GM21367 (cell line): ENCODE results near the gene FRMD8.
"Not testable (repeated sequence)": the region's sequence is repeated elsewhere in the genome, so short reads cannot be mapped to it uniquely, and the experiment has no call there.

Experiments used
- ATAC-seq: cut with Tn5 transposase; IDR thresholded peaks from one replicate; pipeline ENCODE4 v1.9.1; 2021; ENCODE audit not compliant: unreplicated experiment

FRMD8 gene

DNA sequence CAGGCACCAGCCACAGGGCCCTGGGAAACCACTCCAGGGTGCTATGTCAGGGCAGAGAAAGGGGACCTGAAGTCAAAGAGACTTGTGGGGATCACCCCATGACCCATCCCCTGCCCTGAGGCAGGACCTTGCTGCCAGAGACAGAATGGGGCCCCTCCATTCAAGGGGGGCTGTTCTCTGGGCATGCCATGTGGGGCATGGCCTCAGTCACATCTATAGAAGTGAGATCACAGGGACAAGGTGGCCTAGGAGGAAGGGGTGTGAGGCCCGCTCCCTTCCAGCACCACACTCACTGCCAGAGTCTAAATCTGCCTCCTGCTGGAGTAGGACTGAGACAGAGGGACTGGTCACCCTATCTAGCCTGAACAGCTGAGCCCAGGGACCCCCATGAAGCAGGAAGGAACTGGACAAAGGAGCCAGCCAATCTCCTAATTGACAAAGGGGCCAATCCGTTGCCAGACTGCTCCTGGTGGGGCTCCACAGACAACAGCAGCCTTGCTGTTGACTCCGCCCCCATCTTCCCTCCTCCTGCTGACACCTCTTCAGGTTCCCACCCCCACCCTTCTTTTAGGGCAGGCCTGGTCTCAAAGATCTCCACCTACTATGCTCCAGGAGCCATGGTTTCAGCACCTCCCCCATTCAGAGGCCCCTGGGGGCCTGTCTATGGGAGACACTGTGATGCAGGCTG is 62.1 kb downstream of the FRMD8 start:
- ATAC-seq = no peak

DNA sequence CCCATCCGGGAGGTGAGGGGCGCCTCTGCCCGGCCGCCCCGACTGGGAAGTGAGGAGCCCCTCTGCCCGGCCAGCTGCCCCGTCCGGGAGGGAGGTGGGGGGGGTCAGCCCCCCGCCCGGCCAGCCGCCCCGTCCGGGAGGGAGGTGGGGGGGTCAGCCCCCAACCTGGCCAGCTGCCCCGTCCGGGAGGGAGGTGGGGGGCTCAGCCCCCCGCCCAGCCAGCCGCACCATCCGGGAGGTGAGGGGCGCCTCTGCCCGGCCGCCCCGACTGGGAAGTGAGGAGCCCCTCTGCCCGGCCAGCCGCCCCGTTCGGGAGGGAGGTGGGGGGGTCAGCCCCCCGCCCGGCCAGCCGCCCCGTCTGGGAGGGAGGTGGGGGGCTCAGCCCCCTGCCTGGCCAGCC is 64.9 kb downstream of the FRMD8 start:
- not testable (repeated sequence) for ATAC-seq

DNA sequence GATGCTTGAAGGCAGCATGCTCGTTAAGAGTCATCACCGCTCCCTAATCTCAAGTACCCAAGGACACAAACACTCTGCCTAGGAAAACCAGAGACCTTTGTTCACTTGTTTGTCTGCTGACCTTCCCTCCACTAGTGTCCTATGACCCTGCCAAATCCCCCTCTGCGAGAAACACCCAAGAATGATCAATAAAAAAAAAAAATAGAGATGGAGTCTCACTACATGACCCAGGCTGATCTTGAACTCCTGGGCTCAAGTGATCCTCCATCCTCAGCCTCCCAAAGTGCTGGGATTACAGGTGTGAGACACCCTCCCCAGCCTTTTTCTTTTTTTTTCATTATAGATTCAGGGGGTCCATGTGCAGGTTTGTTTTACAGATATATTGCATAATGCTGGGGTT is 65.8 kb downstream of the FRMD8 start:
- not testable (repeated sequence) for ATAC-seq

DNA sequence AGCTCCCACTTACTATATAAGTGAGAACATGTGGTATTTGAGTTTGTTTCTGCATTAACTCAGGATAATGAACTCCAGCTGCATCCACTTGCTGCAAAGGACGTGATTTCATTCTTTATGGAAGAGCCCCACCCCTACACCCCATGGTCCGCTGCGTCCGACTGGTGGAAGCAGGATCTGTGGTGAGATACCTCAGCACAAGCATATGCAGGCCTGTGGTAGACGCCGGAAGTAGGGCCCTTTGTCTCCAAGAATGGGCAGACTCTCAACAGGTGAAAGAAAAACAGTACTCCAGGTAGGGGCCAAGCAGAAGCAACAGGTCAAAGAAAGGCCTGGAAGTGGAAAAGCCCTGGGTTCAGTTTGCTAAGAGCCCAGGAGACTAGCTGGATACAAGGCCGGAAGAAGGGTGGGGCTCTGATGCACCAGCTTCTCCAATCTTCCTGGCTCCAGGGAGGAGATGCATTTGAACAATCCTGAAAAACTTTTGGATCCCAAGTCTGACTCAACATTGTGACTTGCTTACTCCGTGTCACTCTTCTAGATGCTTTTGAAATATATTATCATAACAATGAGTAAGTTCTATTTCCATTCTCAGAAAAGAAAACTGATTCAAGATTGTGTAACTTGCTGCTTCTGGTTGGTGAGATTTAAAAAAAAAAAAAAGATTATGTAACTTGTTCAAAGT is 66.5 kb downstream of the FRMD8 start:
- no peak for ATAC-seq

DNA sequence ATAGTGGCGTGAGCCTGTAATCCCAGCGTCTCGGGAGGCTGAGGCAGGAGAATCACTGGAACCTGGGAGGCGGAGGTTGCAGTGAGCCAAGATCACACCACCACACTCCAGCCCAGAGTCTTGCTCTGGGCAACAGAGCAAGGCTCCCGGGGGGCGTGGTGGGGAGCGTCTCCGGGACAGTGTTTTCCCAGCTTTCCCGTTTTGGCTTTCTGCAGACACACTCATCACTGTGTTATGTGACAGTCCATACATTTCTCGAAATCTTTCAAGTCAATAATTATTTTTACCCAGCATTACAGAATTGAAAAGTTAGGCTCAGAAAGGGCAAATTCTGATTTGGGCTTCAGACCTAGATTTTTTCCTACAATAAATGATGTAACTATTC is 67.9 kb downstream of the FRMD8 start:
- ATAC-seq = no peak

DNA sequence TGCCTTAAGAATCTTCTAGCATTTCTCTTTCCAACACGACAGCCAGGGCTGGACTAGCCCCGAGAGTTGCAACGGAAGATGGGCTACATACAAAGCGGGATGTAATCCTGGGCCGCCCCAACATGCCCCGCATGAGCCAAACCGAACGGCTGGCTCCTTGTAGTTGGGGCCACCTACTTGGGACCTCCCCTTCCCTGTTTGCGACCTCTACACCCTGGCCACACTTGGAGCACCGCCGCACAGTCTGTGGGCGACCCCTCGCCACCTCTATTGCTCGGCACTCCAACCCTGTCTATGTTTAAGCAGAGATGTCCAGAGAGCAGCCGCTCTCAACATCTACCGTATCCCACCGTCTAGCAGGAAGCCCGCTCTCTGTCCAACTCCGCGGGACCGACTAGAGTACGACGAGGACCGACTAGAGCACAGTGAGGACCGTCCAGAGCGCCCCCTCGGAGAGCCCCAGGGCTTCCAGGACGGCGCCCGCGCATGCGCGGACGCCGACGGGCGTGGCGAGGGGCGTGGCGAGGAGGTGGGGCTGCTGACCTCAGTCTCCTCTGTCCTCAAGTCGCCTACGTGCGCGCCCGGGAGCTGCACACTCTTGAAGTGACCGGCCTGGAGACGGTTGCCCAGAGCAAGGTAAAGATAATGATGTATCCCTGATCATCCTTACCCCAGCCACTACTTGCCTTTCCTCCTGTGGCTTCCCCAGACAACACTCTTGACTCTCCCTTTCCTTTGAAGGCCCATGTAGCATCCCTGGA is 68.4 kb downstream of the FRMD8 start:
- peak; percentile 80 for ATAC-seq

DNA sequence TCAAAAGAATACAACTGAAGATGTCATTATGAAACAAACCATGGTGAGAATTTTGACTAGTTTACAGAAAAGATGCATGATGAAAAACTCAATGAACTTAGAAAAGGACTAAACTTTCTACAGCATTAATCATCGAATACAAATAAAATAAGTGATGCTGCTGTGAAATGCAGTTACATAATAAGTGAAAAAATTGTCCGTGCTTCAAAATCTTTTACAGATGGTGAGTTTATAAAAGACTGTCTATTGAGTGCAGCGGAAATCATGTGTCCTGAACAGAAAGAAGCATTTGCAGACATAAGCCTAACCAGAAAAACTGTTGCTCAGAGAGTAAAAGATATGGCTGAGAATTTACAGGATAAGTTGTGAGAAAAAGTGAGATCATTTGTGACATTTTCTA is 70.0 kb downstream of the FRMD8 start:
- ATAC-seq = no peak

DNA sequence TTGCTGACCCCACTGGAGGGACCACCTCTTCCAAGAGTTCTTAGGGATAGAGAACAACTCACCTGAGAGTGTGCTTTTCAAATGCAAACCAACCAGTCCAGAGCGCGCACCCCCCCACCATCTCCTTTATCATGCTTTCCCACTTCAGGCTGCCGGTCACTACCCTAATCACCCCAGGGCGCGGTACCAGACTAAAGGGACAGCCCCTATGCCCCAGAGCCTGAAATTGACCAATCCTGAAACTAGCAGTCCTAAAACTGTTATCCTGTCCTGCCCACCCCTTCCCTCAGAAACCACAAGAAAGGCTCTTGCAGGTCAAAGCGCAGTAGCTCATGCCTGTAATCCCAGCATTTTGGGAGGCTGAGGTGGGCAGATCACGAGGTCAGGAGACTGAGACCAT is 73.1 kb downstream of the FRMD8 start:
- no peak for ATAC-seq
